H1 (cell line): ENCODE results near the gene KIDINS220. TPM values are rescaled to one million over a fixed set of nuclear protein-coding genes. Genes with fewer than 3 reads are reported as not detected.

Experiments
- CTCF ChIA-PET: fragments of 300-600 bp; sonication (Branson Sonifier 250); formaldehyde crosslinking; loops from one replicate; lab custom pipeline; 2021; ENCODE audit not compliant: partially characterized antibody; lab: Charles Lee
- POLR2A ChIA-PET: fragments of 300-600 bp; sonication (Branson Sonifier 250); formaldehyde crosslinking; loops from one replicate; lab custom pipeline; 2021; ENCODE audit warnings: inconsistent platforms; ENCODE audit not compliant: partially characterized antibody; lab: Charles Lee
- DNase-seq, 2 experiments: peaks; one replicate each; pipeline versions ENCODE4 v3.0.0 to v3.0.0-alpha.2; 2010 to 2022; ENCODE audit warnings: low spot score in 2 of 2, low read depth in 1 of 2, mixed read lengths in 1 of 2
- FAIRE-seq: peaks from 2 replicates; lab custom pipeline; 2011; peaks lifted over from hg19 to GRCh38; lab: Jason Lieb, UNC
- H2AFZ ChIP-seq: 2 replicates; pipeline ENCODE4 v1.8.1; 2012; ENCODE audit warnings: low read length, inconsistent platforms
- H2AK5ac ChIP-seq: 2 replicates; pipeline ENCODE4 v1.6.1; 2013; ENCODE audit warnings: low read depth, low read length
- H2BK120ac ChIP-seq: replicated peaks from 2 replicates; pipeline ENCODE3; 2013; ENCODE audit warnings: low read depth, low read length, inconsistent platforms
- H2BK12ac ChIP-seq: 2 replicates; pipeline ENCODE4 v1.6.1; 2013; ENCODE audit warnings: low read depth, low read length
- H2BK15ac ChIP-seq: 2 replicates; pipeline ENCODE4 v1.6.1; 2013; ENCODE audit warnings: low read length
- H2BK20ac ChIP-seq: 2 replicates; pipeline ENCODE4 v1.6.1; 2013; ENCODE audit warnings: low read length
- H2BK5ac ChIP-seq: 2 replicates; pipeline ENCODE4 v1.6.1; 2013; ENCODE audit warnings: low read depth, low read length
- H3K14ac ChIP-seq: 2 replicates; pipeline ENCODE4 v1.6.1; 2013; ENCODE audit warnings: inconsistent platforms; ENCODE audit not compliant: insufficient read length
- H3K18ac ChIP-seq: 2 replicates; pipeline ENCODE4 v1.6.1; 2013; ENCODE audit warnings: low read length; ENCODE audit errors: extremely low read depth
- H3K23ac ChIP-seq: 2 replicates; pipeline ENCODE4 v1.6.1; 2013; ENCODE audit warnings: inconsistent platforms; ENCODE audit not compliant: insufficient read length
- H3K23me2 ChIP-seq: 2 replicates; pipeline ENCODE4 v1.6.1; 2013; ENCODE audit warnings: low read depth, low read length
- H3K27ac ChIP-seq: 2 replicates; pipeline ENCODE4 v1.6.1; 2011; ENCODE audit warnings: low read depth, low read length, inconsistent platforms
- H3K27me3 ChIP-seq, 4 experiments: replicated peaks in 1 of 4; 1 replicate in 1 of 4; 2 replicates in 3 of 4; pipeline versions ENCODE4 v1.6.1 to v1.8.1; 2011 to 2013; ENCODE audit warnings: low read length in 3 of 4, mild to moderate bottlenecking in 3 of 4, inconsistent platforms in 2 of 4, mixed read lengths in 2 of 4, moderate library complexity in 1 of 4; ENCODE audit not compliant: control insufficient read depth in 3 of 4, insufficient read depth in 3 of 4; ENCODE audit errors: extremely low read depth in 1 of 4
- H3K36me3 ChIP-seq, 4 experiments: 2 replicates each; pipeline versions ENCODE4 v1.6.1 to v1.8.1; 2011 to 2013; ENCODE audit warnings: mild to moderate bottlenecking in 4 of 4, low read length in 3 of 4, moderate library complexity in 2 of 4, control low read depth in 1 of 4, inconsistent platforms in 1 of 4; ENCODE audit not compliant: insufficient read depth in 4 of 4, control insufficient read depth in 2 of 4
- H3K4ac ChIP-seq: replicated peaks from 2 replicates; pipeline ENCODE3; 2013; ENCODE audit warnings: low read length, low read depth, mixed read lengths, inconsistent platforms; ENCODE audit not compliant: insufficient read length
- H3K4me1 ChIP-seq, 4 experiments: replicated peaks in 1 of 4; 1 replicate in 1 of 4; 2 replicates in 3 of 4; pipeline versions ENCODE4 v1.6.1 to v1.8.1; 2011 to 2013; ENCODE audit warnings: low read length in 3 of 4, inconsistent platforms in 2 of 4, mixed read lengths in 1 of 4; ENCODE audit not compliant: insufficient read depth in 4 of 4, control insufficient read depth in 3 of 4
- H3K4me2 ChIP-seq, 2 experiments: 2 replicates each; pipeline versions ENCODE4 v1.6.1 to v1.8.1; 2011 to 2013; ENCODE audit warnings: low read depth in 2 of 2, low read length in 2 of 2, control low read depth in 1 of 2, inconsistent platforms in 1 of 2, mild to moderate bottlenecking in 1 of 2; ENCODE audit not compliant: insufficient read depth in 1 of 2
- H3K4me3 ChIP-seq, 4 experiments: fragments of 200-600, 300-600 bp in 1 of 4; sonication (generic), shearing (Covaris generic), sonication (Bioruptor Twin) in 1 of 4; 2 replicates each; pipeline versions ENCODE4 v1.5.1 to v1.8.1; 2011 to 2016; ENCODE audit warnings: low read length in 4 of 4, low read depth in 3 of 4, control low read depth in 2 of 4, inconsistent platforms in 2 of 4, mild to moderate bottlenecking in 2 of 4, mixed read lengths in 1 of 4, moderate library complexity in 1 of 4; ENCODE audit not compliant: insufficient read depth in 2 of 4; ENCODE audit errors: extremely low read depth in 1 of 4
- H3K56ac ChIP-seq: replicated peaks from 2 replicates; pipeline ENCODE3; 2013; ENCODE audit warnings: low read depth, mild to moderate bottlenecking, mixed read lengths, low read length, inconsistent platforms; ENCODE audit not compliant: insufficient read length
- H3K79me1 ChIP-seq: 2 replicates; pipeline ENCODE4 v1.6.1; 2013; ENCODE audit warnings: low read depth, low read length, control low read depth
- H3K79me2 ChIP-seq, 2 experiments: 2 replicates each; pipeline versions ENCODE4 v1.6.1 to v1.8.1; 2012 to 2013; ENCODE audit warnings: low read length in 2 of 2, mild to moderate bottlenecking in 2 of 2, inconsistent platforms in 1 of 2; ENCODE audit not compliant: insufficient read depth in 2 of 2, control insufficient read depth in 1 of 2
- H3K9ac ChIP-seq, 4 experiments: replicated peaks in 1 of 4; 1 replicate in 1 of 4; 2 replicates in 3 of 4; pipeline versions ENCODE4 v1.6.1 to v1.8.1; 2011 to 2013; ENCODE audit warnings: low read depth in 3 of 4, low read length in 3 of 4, control low read depth in 2 of 4, mild to moderate bottlenecking in 2 of 4, moderate library complexity in 2 of 4, inconsistent platforms in 1 of 4; ENCODE audit errors: extremely low read depth in 1 of 4
- H3K9me3 ChIP-seq, 2 experiments: 2 replicates each; pipeline versions ENCODE4 v1.6.1 to v1.8.1; 2012 to 2013; ENCODE audit warnings: mild to moderate bottlenecking in 2 of 2, moderate library complexity in 2 of 2, control low read depth in 1 of 2, inconsistent platforms in 1 of 2, low read depth in 1 of 2, low read length in 1 of 2, mixed read lengths in 1 of 2; ENCODE audit not compliant: insufficient read depth in 2 of 2
- H4K20me1 ChIP-seq, 2 experiments: replicated peaks in 1 of 2; 2 replicates each; pipeline versions ENCODE3 to v1.8.1; 2011 to 2013; ENCODE audit warnings: inconsistent platforms in 2 of 2, low read length in 2 of 2, mild to moderate bottlenecking in 1 of 2; ENCODE audit not compliant: insufficient read depth in 2 of 2, control insufficient read depth in 1 of 2
- H4K5ac ChIP-seq: 2 replicates; pipeline ENCODE4 v1.6.1; 2013; ENCODE audit warnings: low read length, low read depth, mixed read lengths, inconsistent platforms; ENCODE audit not compliant: insufficient read length
- H4K8ac ChIP-seq: 2 replicates; pipeline ENCODE4 v1.8.0; 2013; ENCODE audit warnings: mild to moderate bottlenecking, moderate library complexity, low read length, inconsistent platforms; ENCODE audit not compliant: insufficient read depth; ENCODE audit errors: extremely low read depth
- H4K91ac ChIP-seq: replicated peaks from 2 replicates; pipeline ENCODE3; 2013; ENCODE audit warnings: low read length, mixed read lengths, inconsistent platforms; ENCODE audit not compliant: insufficient read length
- BRCA1 ChIP-seq: IDR thresholded peaks from 2 replicates; pipeline ENCODE4 v1.6.1; 2012; ENCODE audit warnings: low read depth, low read length, improper control_type of control experiment
- CBX8 ChIP-seq: fragments of 300-800, 300-1000 bp; sonication (generic); IDR thresholded peaks from 2 replicates; pipeline ENCODE4 v1.7.1; 2016; ENCODE audit warnings: low read depth, low read length, borderline replicate concordance
- GTF2F1 ChIP-seq: IDR thresholded peaks from 2 replicates; pipeline ENCODE4 v1.6.1; 2012; ENCODE audit warnings: low read depth, low read length, improper control_type of control experiment, borderline replicate concordance
- HDAC2 ChIP-seq, 2 experiments: fragments of 300-600 bp in 1 of 2; sonication (generic) in 1 of 2; IDR thresholded peaks; 2 replicates each; pipeline ENCODE4 v1.6.1; 2011 to 2012; ENCODE audit warnings: low read depth in 2 of 2, low read length in 2 of 2, mild to moderate bottlenecking in 2 of 2, moderate library complexity in 2 of 2, borderline replicate concordance in 1 of 2, inconsistent platforms in 1 of 2
- KDM1A ChIP-seq: fragments of 200-600, 300-600 bp; sonication (generic); IDR thresholded peaks from 2 replicates; pipeline ENCODE4 v1.7.1; 2016; ENCODE audit warnings: mild to moderate bottlenecking, low read length, borderline replicate concordance
- NRF1 ChIP-seq: IDR thresholded peaks from 2 replicates; pipeline ENCODE4 v1.6.1; 2011; ENCODE audit warnings: mild to moderate bottlenecking, low read depth, low read length, improper control_type of control experiment
- POLR2A ChIP-seq, 2 experiments: IDR thresholded peaks; 1 replicate in 1 of 2; 2 replicates in 1 of 2; pipeline ENCODE4 v1.6.1; 2011; ENCODE audit warnings: low read depth in 2 of 2, low read length in 2 of 2, mild to moderate bottlenecking in 2 of 2; ENCODE audit errors: control extremely low read depth in 1 of 2
- SAP30 ChIP-seq: fragments of 300-600 bp; sonication (generic); IDR thresholded peaks from 2 replicates; pipeline ENCODE4 v1.7.1; 2012; ENCODE audit warnings: low read length, moderate library complexity, mild to moderate bottlenecking, inconsistent platforms; ENCODE audit not compliant: insufficient read depth, insufficient replicate concordance
- SP1 ChIP-seq: IDR thresholded peaks from 2 replicates; pipeline ENCODE4 v1.6.1; 2011; ENCODE audit warnings: low read depth, low read length
- SP2 ChIP-seq: IDR thresholded peaks from 2 replicates; pipeline ENCODE4 v1.6.1; 2012; ENCODE audit warnings: mild to moderate bottlenecking, low read length, inconsistent platforms
- TAF7 ChIP-seq: optimal IDR thresholded peaks from 2 replicates; pipeline ENCODE3; 2011; ENCODE audit warnings: low read depth, mild to moderate bottlenecking, inconsistent platforms, low read length, moderate library complexity, borderline replicate concordance
- TCF12 ChIP-seq: IDR thresholded peaks from 2 replicates; pipeline ENCODE4 v1.6.1; 2011; ENCODE audit warnings: low read depth, mild to moderate bottlenecking, low read length
- ZNF274 ChIP-seq: IDR thresholded peaks from 2 replicates; pipeline ENCODE4 v1.7.0; 2012; ENCODE audit warnings: low read length, borderline replicate concordance; ENCODE audit errors: extremely low read depth
- WGBS, 2 experiments: shearing (Covaris generic) in 1 of 2; methylation state at CpG; one replicate each; pipeline versions ENCODE4 v1.1.6 to v1.1.7; 2013 to 2015; ENCODE audit warnings: low lambda C conversion rate in 2 of 2, mixed read lengths in 2 of 2, inconsistent platforms in 1 of 2, low coverage in 1 of 2, missing lambda C conversion rate in 1 of 2; ENCODE audit not compliant: insufficient replicate concordance in 2 of 2, insufficient coverage in 1 of 2, insufficient read length in 1 of 2; ENCODE audit errors: extremely low coverage in 1 of 2, missing lambda C conversion rate in 1 of 2; 5-methylcytosine and 5-hydroxymethylcytosine counted together
- polyA plus RNA-seq, 7 experiments: library from polyadenylated mRNA; depleted of rRNA in 3 of 7; stranded (reverse) in 5 of 7; unstranded in 2 of 7; fragments of >200 nt in 5 of 7; fragments of 200-250 nt in 2 of 7; gene quantifications; 1 replicate in 5 of 7; 2 replicates in 1 of 7; 4 replicates in 1 of 7; pipeline versions ENCODE4 v1.2.1 to v1.2.3, GENCODE V29; 2011 to 2013; ENCODE audit warnings: missing spikeins in 2 of 7, mixed read lengths in 2 of 7
- total RNA-seq: library from RNA; stranded (reverse); fragmentation: NEBNext Ultra II Directional; extraction: Animal tissue kit (Norgen Biotek cat#: 25700); gene quantifications from 2 replicates; pipeline ENCODE4 v1.2.1, GENCODE V29; 2021

Gene KIDINS220
- total and polyA plus RNA-seq, 2 of the 8 experiments (the other 6 are each of a cell fraction or from before 2014, with no cell fraction given): 21.2 to 27.1 TPM

GRCh38 chr2:8794923-8795825 is 42.2 kb downstream of the KIDINS220 start:
- no peaks in the 10 kb centered on the region for H3K9me3 ChIP-seq
- H2BK5ac ChIP-seq: no peak overlapping the region
- no peak overlapping the region for H3K14ac ChIP-seq
- H3K9ac ChIP-seq: no peak overlapping the region
- ChIA-PET CTCF (interaction anchor here (1.7 kb wide), 1 partner anchor 32 kb away, joined by 4 read pairs; no protein-coding TSS in a partner anchor), POLR2A (no interaction called here)
- no peak overlapping the region for H4K8ac ChIP-seq
- no peak overlapping the region for H3K27ac ChIP-seq
- H2AFZ ChIP-seq: no peak overlapping the region
- no peaks in the 10 kb centered on the region for H3K4me1 ChIP-seq
- no peak overlapping the region for H3K4me3 ChIP-seq
- H3K4me2 ChIP-seq: no peak overlapping the region
- no peak overlapping the region for H3K23ac ChIP-seq
- 90% methylated on average over 8 of the region's 8 CpGs; no CpG with 5 or more reads in 1 of the 2 experiments for WGBS, 2 experiments
- DNase-seq: no peak
- no peak overlapping the region for H2BK12ac ChIP-seq
- H3K56ac ChIP-seq: no peak overlapping the region
- H3K79me1 ChIP-seq: no peaks in the 10 kb centered on the region
- peaks cover 0 to 4% of the 10 kb centered on the region in 2 experiments for H4K20me1 ChIP-seq
- peaks cover 0 to 14% (median 3%) of the 10 kb centered on the region in 4 experiments; a peak in 3 of 8 replicates for H3K36me3 ChIP-seq
- H2BK15ac ChIP-seq: no peak overlapping the region
- H4K91ac ChIP-seq: no peak overlapping the region
- H3K27me3 ChIP-seq: no peaks in the 10 kb centered on the region
- no peaks in the 10 kb centered on the region for H3K79me2 ChIP-seq
- TF ChIP-seq POLR2A (IDR thresholded peaks at IDR 0.05; ENCODE audit: control extremely low read depth in 1 of 2, low read depth in 2 of 2, low read length in 2 of 2) (no peak), SP1 (no peak), TCF12 (no peak), NRF1 (no peak), SP2 (no peak), TAF7 (no peak), KDM1A (no peak), BRCA1 (no peak), ZNF274 (no peak), GTF2F1 (no peak), HDAC2 (IDR thresholded peaks at IDR 0.05; ENCODE audit: borderline replicate concordance in 1 of 2, low read depth in 2 of 2, low read length in 2 of 2) (no peak), SAP30 (no peak), CBX8 (no peak)
- H2BK120ac ChIP-seq: no peak overlapping the region
- H4K5ac ChIP-seq: no peak overlapping the region
- FAIRE-seq: no peak
- H2BK20ac ChIP-seq: no peak overlapping the region
- no peak overlapping the region for H3K4ac ChIP-seq
- H3K23me2 ChIP-seq: peaks cover 2% of the 10 kb centered on the region; the same call in 1 of the 2 replicates
- no peak overlapping the region for H2AK5ac ChIP-seq
- no peak overlapping the region for H3K18ac ChIP-seq
